GM12892 (cell line): ENCODE measurements around the gene MLKL.

Source experiments
- POLR2A ChIP-seq: IDR thresholded peaks from 2 replicates; pipeline ENCODE4 v1.6.1; 2011; ENCODE audit warnings: low read depth, low read length, control low read depth
- POLR2AphosphoS5 ChIP-seq: IDR thresholded peaks from 2 replicates; pipeline ENCODE4 v1.6.1; 2011; ENCODE audit warnings: low read depth, low read length, control low read depth
- TAF1 ChIP-seq: IDR thresholded peaks from 2 replicates; pipeline ENCODE4 v1.6.1; 2011; ENCODE audit warnings: low read depth, mild to moderate bottlenecking, control low read depth, low read length, borderline replicate concordance

DNA sequence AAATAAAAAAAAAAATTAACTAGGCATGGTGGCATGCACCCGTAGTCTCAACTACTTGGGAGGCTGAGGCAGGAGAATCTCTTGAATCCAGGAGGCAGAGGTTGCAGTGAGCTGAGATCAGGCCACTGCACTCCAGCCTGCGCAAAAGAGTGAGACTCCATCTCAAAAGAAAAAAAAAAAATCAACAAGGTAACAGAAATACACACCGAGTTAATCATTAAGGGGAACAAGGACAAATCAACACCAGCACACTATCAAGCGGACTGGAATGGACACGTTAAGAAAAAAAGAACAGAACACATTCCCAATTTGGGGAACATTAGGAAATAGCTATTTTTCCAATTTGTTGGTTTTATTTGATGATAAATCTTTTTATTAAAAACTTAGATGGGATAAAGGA, 65.4 kb downstream of the MLKL start:
- TF ChIP-seq POLR2AphosphoS5 (no peak), TAF1 (no peak), POLR2A (no peak)
